Measurements from ENCODE around the gene PANX1.
"Not testable (repeated sequence)": the region's sequence is repeated elsewhere in the genome, so short reads cannot be mapped to it uniquely, and the experiment has no call there.

The PANX1 gene

GRCh38 chr11:94153320-94153719 lies 24.7 kb downstream of the PANX1 start:
- TF ChIP-seq CTCF (IDR thresholded peaks at IDR 0.05; ENCODE audit: insufficient read depth, low read length, missing control alignments) = no peak
- no peak for DNase-seq (ENCODE audit: low read depth, low spot score)
- POLR2A ChIA-PET = no interaction called here
- CTCF ChIA-PET = interaction anchor here (1.2 to 2.3 kb wide), 3 partner anchors 16 to 232 kb away, joined by 4 to 11 read pairs (median 4); no protein-coding TSS in a partner anchor
- H3K4me3 ChIP-seq (ENCODE audit: low read depth, low read length) = no peak overlapping the region

DNA sequence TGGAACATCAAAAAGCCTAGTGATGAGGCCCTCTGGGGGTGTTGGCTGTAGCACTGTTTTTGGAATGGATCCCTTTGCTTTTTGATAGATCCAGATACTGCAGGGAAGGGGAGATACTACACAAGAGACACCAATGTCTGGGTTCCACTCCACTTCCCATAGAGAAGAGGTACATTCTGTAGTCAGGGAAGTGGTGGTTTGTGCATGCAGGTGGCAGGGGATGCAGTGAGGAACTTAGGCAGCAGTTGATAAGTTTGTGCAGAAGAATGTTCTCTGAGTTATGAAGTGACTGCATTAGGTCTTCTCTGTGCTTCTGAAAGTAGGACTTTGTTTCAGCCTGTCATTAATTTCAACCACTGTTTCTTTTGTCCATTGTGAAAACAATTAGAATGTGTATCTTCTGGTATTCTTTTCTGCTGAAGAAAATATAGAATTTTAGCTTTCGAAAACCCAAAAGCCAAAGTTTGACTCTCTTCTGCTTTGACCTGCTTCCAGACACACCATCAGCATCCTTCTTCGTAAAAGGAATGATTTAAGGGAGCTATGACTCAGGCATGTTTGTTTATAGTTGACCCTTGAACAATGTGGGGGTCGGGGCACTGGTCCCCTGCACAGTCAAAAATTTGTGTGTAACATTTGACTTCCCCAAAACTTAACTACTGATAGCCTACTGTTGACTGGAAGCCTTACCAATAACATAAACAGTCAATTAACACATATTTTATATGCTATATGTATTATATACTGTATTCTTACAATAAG lies 25.6 kb downstream of the PANX1 start:
- TF ChIP-seq CTCF (IDR thresholded peaks at IDR 0.05; ENCODE audit: insufficient read depth, low read length, missing control alignments) = no peak
- ChIA-PET POLR2A (no interaction called here), CTCF (interaction anchor here (2.3 to 3.2 kb wide), 2 partner anchors 18 to 259 kb away, joined by 9 to 11 read pairs; no protein-coding TSS in a partner anchor)
- no peak overlapping the region for H3K4me3 ChIP-seq (ENCODE audit: low read depth, low read length)
- DNase-seq (ENCODE audit: low read depth, low spot score) = no peak

DNA sequence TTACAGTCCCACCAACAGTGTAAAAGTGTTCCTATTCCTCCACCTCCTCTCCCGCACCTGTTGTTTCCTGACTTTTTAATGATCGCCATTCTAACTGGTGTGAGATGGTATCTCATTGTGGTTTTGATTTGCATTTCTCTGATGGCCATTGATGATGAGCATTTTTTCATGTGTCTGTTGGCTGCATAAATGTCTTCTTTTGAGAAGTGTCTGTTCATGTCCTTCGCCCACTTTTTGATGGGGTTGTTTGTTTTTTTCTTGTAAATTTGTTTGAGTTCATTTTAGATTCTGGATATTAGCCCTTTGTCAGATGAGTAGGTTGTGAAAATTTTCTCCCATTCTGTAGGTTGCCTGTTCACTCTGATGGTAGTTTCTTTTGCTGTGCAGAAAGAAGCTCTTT lies 28.7 kb downstream of the PANX1 start:
- DNase-seq (ENCODE audit: low read depth, low spot score); H3K4me3 ChIP-seq (ENCODE audit: low read depth, low read length); POLR2A ChIA-PET; CTCF ChIA-PET: not testable (repeated sequence)

DNA sequence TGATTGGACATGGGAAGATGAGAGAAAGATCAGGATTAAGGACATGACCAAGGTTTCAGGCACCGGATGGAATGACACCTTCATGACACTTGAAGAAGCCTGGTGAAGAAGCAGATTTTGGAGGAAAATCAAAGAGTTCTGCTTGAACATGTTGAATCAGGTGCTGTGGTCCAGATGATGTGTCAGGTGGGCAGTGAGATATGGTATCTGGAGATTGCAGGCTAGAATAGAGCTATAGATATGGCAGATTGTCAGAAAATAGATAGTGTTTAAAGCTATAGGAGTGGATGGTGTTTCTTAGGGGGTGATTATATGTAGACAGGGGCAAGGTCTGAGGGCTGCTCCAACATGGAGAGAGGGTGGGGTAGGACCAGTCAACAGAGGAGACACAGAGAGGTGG lies 40.2 kb downstream of the PANX1 start:
- POLR2A ChIA-PET = no interaction called here
- no peak for DNase-seq (ENCODE audit: low read depth, low spot score)
- CTCF ChIA-PET = interaction anchor here (1.0 to 1.9 kb wide), 3 partner anchors 16 to 336 kb away, joined by 3 to 4 read pairs (median 4); no protein-coding TSS in a partner anchor
- TF ChIP-seq CTCF (IDR thresholded peaks at IDR 0.05; ENCODE audit: insufficient read depth, low read length, missing control alignments) = no peak
- no peak overlapping the region for H3K4me3 ChIP-seq (ENCODE audit: low read depth, low read length)

DNA sequence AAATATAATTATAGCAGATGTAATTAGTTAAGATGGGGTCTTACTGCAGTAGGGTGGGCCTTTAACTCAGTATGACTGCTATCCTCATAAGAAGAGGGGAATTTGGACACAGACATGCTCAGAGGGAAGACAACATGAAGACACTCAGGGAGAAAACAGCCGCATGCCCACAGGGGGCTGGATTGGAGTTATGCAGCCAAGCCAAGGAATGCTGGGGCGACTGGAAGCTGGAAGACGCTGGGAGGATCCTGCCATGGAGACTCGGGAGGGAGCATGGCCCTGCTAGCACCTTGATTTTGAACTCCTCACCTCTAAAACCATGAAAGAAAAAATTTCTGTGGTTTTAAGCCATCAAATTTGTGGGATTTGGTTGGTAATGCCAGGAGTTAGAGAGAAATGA lies 40.9 kb downstream of the PANX1 start:
- no peak for TF ChIP-seq CTCF (IDR thresholded peaks at IDR 0.05; ENCODE audit: insufficient read depth, low read length, missing control alignments)
- POLR2A ChIA-PET = no interaction called here
- CTCF ChIA-PET = interaction anchor here (1.0 to 4.6 kb wide), 5 partner anchors 17 to 336 kb away, joined by 3 to 56 read pairs (median 4); no protein-coding TSS in a partner anchor
- H3K4me3 ChIP-seq (ENCODE audit: low read depth, low read length) = no peak overlapping the region
- no peak for DNase-seq (ENCODE audit: low read depth, low spot score)

GRCh38 chr11:94169930-94170545 lies 41.4 kb downstream of the PANX1 start:
- H3K4me3 ChIP-seq (ENCODE audit: low read depth, low read length) = no peak overlapping the region
- TF ChIP-seq CTCF (IDR thresholded peaks at IDR 0.05; ENCODE audit: insufficient read depth, low read length, missing control alignments) = no peak
- ChIA-PET POLR2A (no interaction called here), CTCF (interaction anchor here (1.0 to 6.7 kb wide), 11 partner anchors 14 to 335 kb away, joined by 3 to 88 read pairs (median 4); no protein-coding TSS in a partner anchor)
- no peak for DNase-seq (ENCODE audit: low read depth, low spot score)
